SK-N-MC (cell line): ENCODE results near the gene TMEM39A.
A peak's percentile ranks its signal among the peaks of the same experiment; 100 is the strongest.

Experiments used
- DNase-seq: peaks from one replicate; pipeline ENCODE4 v3.0.0-alpha.2; 2011; ENCODE audit warnings: low read depth, low spot score
- H3K27ac ChIP-seq: fragments of 200-600 bp; sonication (generic); 2 replicates; pipeline ENCODE4 v1.5.1; 2016; ENCODE audit warnings: mixed run types
- H3K36me3 ChIP-seq: fragments of 200-600 bp; sonication (generic); 2 replicates; pipeline ENCODE4 v1.6.1; 2017; ENCODE audit warnings: antibody characterized with exemption, low read length, mixed read lengths; ENCODE audit not compliant: insufficient read depth
- H3K4me3 ChIP-seq: fragments of 200-600 bp; sonication (generic); 2 replicates; pipeline ENCODE4 v1.5.1; 2016
- H3K9ac ChIP-seq: fragments of 200-600 bp; sonication (generic); 2 replicates; pipeline ENCODE4 v1.8.0; 2017; ENCODE audit warnings: mixed run types, mixed read lengths; ENCODE audit not compliant: insufficient read length
- H3K9me3 ChIP-seq: fragments of 200-600 bp; sonication (generic); 2 replicates; pipeline ENCODE4 v1.6.1; 2017; ENCODE audit warnings: low read depth, mild to moderate bottlenecking, antibody characterized with exemption, low read length, moderate library complexity, mixed read lengths
- EZH2 ChIP-seq: fragments of 200-600 bp; sonication (generic); IDR thresholded peaks from one replicate; pipeline ENCODE4 v1.6.1; 2017; ENCODE audit warnings: antibody characterized with exemption
- FOXP2 ChIP-seq: optimal IDR thresholded peaks from 2 replicates; pipeline ENCODE3; 2011; ENCODE audit warnings: mild to moderate bottlenecking, moderate library complexity; ENCODE audit not compliant: insufficient read depth; ENCODE audit errors: extremely low read length, control extremely low read depth
- POLR2AphosphoS5 ChIP-seq: IDR thresholded peaks from 2 replicates; pipeline ENCODE4 v1.6.1; 2012; ENCODE audit warnings: mild to moderate bottlenecking, low read depth, low read length, borderline replicate concordance

Gene TMEM39A

DNA sequence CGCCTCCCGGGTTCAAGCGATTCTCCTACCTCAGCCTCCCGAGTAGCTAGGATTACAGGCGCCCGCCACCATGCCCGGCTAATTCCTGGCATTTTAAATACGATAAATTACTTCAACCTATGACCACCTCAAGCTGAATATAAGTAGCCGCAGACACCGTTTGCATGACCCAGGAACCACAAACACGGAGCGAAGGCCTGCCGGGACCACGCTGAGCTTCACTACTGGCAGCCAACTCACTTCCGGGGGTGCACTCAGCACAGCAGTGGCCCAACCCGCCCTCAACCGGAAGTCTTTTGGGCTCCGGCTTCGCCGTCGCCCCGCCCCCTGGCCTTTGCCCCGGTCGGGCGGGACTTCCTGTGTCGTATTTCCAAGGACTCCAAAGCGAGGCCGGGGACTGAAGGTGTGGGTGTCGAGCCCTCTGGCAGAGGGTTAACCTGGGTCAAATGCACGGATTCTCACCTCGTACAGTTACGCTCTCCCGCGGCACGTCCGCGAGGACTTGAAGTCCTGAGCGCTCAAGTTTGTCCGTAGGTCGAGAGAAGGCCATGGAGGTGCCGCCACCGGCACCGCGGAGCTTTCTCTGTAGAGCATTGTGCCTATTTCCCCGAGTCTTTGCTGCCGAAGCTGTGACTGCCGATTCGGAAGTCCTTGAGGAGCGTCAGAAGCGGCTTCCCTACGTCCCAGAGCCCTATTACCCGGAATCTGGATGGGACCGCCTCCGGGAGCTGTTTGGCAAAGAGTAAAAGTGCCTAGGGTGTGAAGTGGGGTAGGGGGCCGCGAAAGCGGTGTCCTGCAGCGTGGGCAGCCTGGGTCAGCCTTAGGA is 35.0 kb upstream of the TMEM39A start, which contains the start of gene TIMMDC1:
Gene TIMMDC1 (plus strand): TSS at position 362 of the 826 bp plus-strand sequence. CDS start 187 bp downstream, at position 549.
- H3K4me3 ChIP-seq, result peak within 1 kb of the TSS; percentile 96

DNA sequence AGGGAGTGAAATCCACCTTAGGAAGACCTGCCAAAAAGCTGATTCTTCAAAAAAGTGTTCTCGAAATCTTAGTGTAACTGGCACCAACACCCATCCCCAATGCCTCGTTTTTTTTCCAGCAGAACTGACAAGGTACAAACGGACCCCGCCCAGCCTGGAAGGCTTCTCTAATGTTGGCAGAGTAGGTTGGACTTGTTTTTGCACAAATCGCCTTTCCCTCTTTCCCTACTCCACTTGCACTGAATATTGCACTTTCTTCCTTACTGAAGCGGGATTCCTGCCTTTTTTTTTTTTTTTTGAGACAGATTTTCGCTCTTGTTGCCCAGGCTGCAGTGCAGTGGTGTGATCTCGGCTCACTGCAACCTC is 34.4 kb upstream of the TMEM39A start:
- no peak for DNase-seq
- Histone ChIP-seq H3K4me3 (peak overlapping the region; percentile 96), H3K9me3 (no peaks in the 10 kb centered on the region; the same call in 1 of the 2 replicates), H3K27ac (peak overlapping the region; percentile 40; the same call in 1 of the 2 replicates), H3K36me3 (no peaks in the 10 kb centered on the region), H3K9ac (peak overlapping the region; percentile 84)
- TF ChIP-seq EZH2 (no peak), FOXP2 (no peak), POLR2AphosphoS5 (no peak)

More for the DNA sequence above, 35.0 kb upstream of the TMEM39A start, which contains the start of gene TIMMDC1:
- H3K36me3 ChIP-seq, result peaks cover 5% of the 10 kb centered on the region
- H3K27ac ChIP-seq, result peak within 1 kb of the TSS; percentile 64
- H3K9ac ChIP-seq, result peak within 1 kb of the TSS; percentile 94
- DNase-seq, result peak; percentile 66
- no peaks in the 10 kb centered on the region; the same call in 1 of the 2 replicates for H3K9me3 ChIP-seq
- TF ChIP-seq EZH2 (no peak), FOXP2 (no peak), POLR2AphosphoS5 (peak; percentile 98)

DNA sequence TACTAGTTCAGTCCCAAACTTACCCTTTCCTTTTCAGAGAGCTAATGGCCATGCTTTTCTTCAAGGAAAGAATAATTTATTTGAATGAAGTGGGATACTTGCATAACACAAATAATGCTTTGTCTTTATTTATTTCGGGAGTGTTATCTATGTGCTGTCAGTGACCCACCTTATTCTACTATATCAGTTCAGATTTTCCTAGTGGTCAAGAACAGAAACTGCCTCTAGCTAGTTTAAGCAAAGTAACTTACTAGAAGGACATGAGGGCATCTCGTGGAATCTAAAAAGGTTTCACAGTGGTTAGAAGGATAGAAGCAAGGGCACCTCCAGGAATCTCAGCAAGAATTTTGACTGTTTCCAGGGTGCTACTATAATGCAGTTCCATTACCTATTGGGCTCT is 31.2 kb upstream of the TMEM39A start:
- no peak overlapping the region for H3K27ac ChIP-seq
- DNase-seq, result no peak
- H3K9ac ChIP-seq, result no peak overlapping the region
- 0 out of 2 replicates have a peak, but pooled peaks cover 4% of the 10 kb centered on the region for H3K36me3 ChIP-seq
- H3K9me3 ChIP-seq, result no peaks in the 10 kb centered on the region
- no peak overlapping the region for H3K4me3 ChIP-seq
- TF ChIP-seq FOXP2 (no peak), POLR2AphosphoS5 (no peak), EZH2 (no peak)

DNA sequence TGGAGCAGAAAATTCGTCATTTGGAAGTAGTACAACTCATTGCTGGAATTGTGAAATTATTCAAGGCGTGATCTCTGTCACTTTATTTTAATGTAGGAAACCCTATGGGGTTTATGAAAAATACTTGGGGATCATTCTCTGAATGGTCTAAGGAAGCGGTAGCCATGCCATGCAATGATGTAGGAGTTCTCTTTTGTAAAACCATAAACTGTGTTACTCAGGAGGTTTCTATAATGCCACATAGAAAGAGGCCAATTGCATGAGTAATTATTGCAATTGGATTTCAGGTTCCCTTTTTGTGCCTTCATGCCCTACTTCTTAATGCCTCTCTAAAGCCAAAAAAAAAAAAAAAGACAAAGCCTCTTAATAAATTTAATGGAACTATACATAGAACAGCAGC is 29.4 kb upstream of the TMEM39A start:
- Histone ChIP-seq H3K4me3 (no peak overlapping the region), H3K9ac (no peak overlapping the region), H3K27ac (no peak overlapping the region), H3K9me3 (no peaks in the 10 kb centered on the region), H3K36me3 (0 out of 2 replicates have a peak, but pooled peaks cover 4% of the 10 kb centered on the region)
- no peak for DNase-seq
- no peak for TF ChIP-seq POLR2AphosphoS5

DNA sequence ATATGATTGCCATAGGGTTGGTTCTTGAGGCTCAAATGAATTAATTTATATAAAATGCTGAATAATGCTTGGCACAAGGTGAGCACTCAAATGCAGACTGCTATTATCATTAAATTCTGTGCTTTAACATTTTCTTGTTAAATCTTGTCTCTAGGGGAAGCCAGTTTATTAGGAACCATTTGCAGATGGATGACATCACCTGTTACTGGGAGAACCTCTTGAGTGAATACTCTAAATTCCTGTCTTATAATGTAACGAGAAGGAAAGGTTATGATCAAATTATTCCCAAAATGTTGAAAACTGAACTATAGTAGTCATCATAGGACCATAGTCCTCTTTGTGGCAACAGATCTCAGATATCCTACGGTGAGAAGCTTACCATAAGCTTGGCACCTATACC is 28.7 kb upstream of the TMEM39A start:
- Histone ChIP-seq H3K36me3 (0 out of 2 replicates have a peak, but pooled peaks cover 4% of the 10 kb centered on the region), H3K9me3 (no peaks in the 10 kb centered on the region), H3K27ac (no peak overlapping the region), H3K9ac (no peak overlapping the region), H3K4me3 (no peak overlapping the region)
- TF ChIP-seq EZH2 (no peak), POLR2AphosphoS5 (no peak), FOXP2 (no peak)
- no peak for DNase-seq

DNA sequence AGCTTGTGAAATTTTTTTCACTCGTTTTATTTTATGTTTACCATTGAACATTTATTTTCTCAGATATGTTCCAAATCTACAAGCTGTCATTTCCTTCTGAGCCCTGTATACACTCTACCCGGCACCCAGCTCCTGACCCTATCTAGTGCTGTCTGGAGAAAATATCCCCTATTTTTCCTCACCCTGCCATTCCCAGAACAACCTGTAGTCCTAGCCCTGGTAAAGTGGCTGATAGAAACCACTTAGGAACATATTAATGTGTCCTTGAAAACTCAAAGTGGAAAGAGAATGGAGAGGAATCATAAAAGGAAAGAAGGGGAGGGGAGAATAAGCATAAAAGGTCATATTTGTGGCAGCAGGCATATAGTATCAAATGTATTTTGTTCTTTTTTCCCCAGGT is 26.7 kb upstream of the TMEM39A start:
- no peak for TF ChIP-seq FOXP2
- TF ChIP-seq EZH2, result no peak
- no peak for TF ChIP-seq POLR2AphosphoS5

DNA sequence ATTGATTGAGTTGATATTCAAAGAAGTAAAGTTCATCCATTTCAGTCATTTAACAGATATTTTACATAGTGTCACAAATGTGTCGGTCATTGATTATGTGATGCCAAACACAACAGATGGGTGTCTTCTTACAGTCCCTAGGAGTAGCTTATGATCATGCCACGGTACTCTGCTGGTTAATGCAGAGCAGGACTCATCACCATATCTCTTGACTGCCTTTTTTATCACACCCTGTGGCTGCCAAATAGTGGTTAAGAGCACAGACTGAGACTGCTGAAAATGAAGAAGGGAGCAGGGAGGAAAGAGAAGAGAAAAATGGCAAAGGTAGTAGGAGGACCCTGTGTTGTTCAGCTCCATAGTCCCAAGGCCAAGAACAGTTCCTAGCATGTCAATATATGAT is 22.1 kb upstream of the TMEM39A start:
- Histone ChIP-seq H3K9ac (no peak overlapping the region), H3K36me3 (no peaks in the 10 kb centered on the region; the same call in 1 of the 2 replicates), H3K4me3 (no peak overlapping the region), H3K9me3 (no peaks in the 10 kb centered on the region), H3K27ac (no peak overlapping the region)
- no peak for DNase-seq
- no peak for TF ChIP-seq EZH2
- no peak for TF ChIP-seq POLR2AphosphoS5
- TF ChIP-seq FOXP2, result no peak

More for the DNA sequence above, 26.7 kb upstream of the TMEM39A start:
- peaks cover 4% of the 10 kb centered on the region; the same call in 1 of the 2 replicates for H3K36me3 ChIP-seq
- DNase-seq, result no peak
- no peak overlapping the region for H3K9ac ChIP-seq
- no peak overlapping the region for H3K27ac ChIP-seq
- H3K4me3 ChIP-seq, result no peak overlapping the region
- H3K9me3 ChIP-seq, result no peaks in the 10 kb centered on the region

DNA sequence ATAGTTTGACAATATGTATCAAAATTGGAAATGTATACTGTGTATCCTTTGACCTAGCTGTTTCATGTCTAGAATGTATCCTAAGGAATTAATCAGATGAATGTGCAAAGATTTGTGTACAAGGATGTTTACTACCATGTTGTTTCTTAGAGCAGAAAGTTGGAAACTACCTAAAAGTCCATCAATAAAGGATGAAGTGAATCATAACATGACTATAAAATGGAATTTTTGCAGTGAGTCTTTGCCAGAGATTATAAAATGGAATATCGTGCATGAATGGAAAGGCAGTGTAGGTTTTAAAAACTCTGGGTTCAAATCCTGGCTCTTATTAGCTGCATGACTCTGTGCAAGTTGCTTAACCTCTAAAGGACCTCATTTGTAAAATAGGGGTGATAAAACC is 19.7 kb upstream of the TMEM39A start:
- no peak overlapping the region for H3K4me3 ChIP-seq
- no peaks in the 10 kb centered on the region; the same call in 1 of the 2 replicates for H3K36me3 ChIP-seq
- no peak overlapping the region for H3K9ac ChIP-seq
- no peak overlapping the region for H3K27ac ChIP-seq
- no peaks in the 10 kb centered on the region for H3K9me3 ChIP-seq
- TF ChIP-seq EZH2 (no peak), FOXP2 (no peak), POLR2AphosphoS5 (no peak)
- no peak for DNase-seq
